Osteoblast (primary cell): Measurements from ENCODE around the gene EFR3B. TPM values are rescaled to one million over a fixed set of nuclear protein-coding genes. Genes with fewer than 3 reads are reported as not detected.
A peak's percentile ranks its signal among the peaks of the same experiment; 100 is the strongest.

Source experiments
- DNase-seq: peaks from one replicate; pipeline ENCODE4 v3.0.0; 2011; ENCODE audit warnings: low spot score, mixed read lengths; ENCODE audit not compliant: insufficient read length; ENCODE audit errors: missing footprints
- H2AFZ ChIP-seq: 2 replicates; pipeline ENCODE4 v1.6.0; 2011; ENCODE audit warnings: mild to moderate bottlenecking, low read length
- H3K27ac ChIP-seq: 2 replicates; pipeline ENCODE4 v1.5.1; 2011; ENCODE audit warnings: mild to moderate bottlenecking, low read depth, low read length, moderate library complexity
- H3K27me3 ChIP-seq: 2 replicates; pipeline ENCODE4 v1.6.0; 2012; ENCODE audit warnings: mild to moderate bottlenecking, control low read depth, inconsistent platforms, low read length, moderate library complexity; ENCODE audit not compliant: insufficient read depth
- H3K36me3 ChIP-seq: 2 replicates; pipeline ENCODE4 v1.5.1; 2011; ENCODE audit warnings: mild to moderate bottlenecking, low read length, control low read depth, moderate library complexity; ENCODE audit not compliant: insufficient read depth
- H3K4me1 ChIP-seq: 2 replicates; pipeline ENCODE4 v1.5.1; 2011; ENCODE audit warnings: mild to moderate bottlenecking, low read length, control low read depth, moderate library complexity; ENCODE audit not compliant: insufficient read depth
- H3K4me2 ChIP-seq: 2 replicates; pipeline ENCODE4 v1.6.0; 2011; ENCODE audit warnings: mild to moderate bottlenecking, low read length; ENCODE audit not compliant: insufficient read depth
- H3K4me3 ChIP-seq: fragments of 200-600 bp; sonication (generic); 3 replicates; pipeline ENCODE4 v1.5.1; 2012; ENCODE audit warnings: mild to moderate bottlenecking, low read length, inconsistent platforms; ENCODE audit not compliant: insufficient read depth
- H3K79me2 ChIP-seq: 2 replicates; pipeline ENCODE4 v1.6.0; 2012; ENCODE audit warnings: mild to moderate bottlenecking, low read length, control low read depth, inconsistent platforms; ENCODE audit not compliant: insufficient read depth
- H3K9me3 ChIP-seq: 2 replicates; pipeline ENCODE4 v1.5.1; 2011; ENCODE audit warnings: low read depth, low read length, control low read depth
- H4K20me1 ChIP-seq: 2 replicates; pipeline ENCODE4 v1.6.0; 2012; ENCODE audit warnings: mild to moderate bottlenecking, low read length, control low read depth; ENCODE audit not compliant: insufficient read depth
- total RNA-seq: library from RNA; depleted of rRNA; stranded (reverse); fragments of >200 nt; gene quantifications from 2 replicates; pipeline ENCODE4 v1.2.3, GENCODE V29; 2012
- TF ChIP-seq, protein P1 (sequence below): IDR thresholded peaks from 2 replicates; pipeline ENCODE4 v1.5.1; 2011; ENCODE audit warnings: mild to moderate bottlenecking, low read depth, low read length, moderate library complexity; ENCODE audit errors: extremely low read depth

EFR3B gene
- total RNA-seq, 1 donor: 0.72 TPM

DNA sequence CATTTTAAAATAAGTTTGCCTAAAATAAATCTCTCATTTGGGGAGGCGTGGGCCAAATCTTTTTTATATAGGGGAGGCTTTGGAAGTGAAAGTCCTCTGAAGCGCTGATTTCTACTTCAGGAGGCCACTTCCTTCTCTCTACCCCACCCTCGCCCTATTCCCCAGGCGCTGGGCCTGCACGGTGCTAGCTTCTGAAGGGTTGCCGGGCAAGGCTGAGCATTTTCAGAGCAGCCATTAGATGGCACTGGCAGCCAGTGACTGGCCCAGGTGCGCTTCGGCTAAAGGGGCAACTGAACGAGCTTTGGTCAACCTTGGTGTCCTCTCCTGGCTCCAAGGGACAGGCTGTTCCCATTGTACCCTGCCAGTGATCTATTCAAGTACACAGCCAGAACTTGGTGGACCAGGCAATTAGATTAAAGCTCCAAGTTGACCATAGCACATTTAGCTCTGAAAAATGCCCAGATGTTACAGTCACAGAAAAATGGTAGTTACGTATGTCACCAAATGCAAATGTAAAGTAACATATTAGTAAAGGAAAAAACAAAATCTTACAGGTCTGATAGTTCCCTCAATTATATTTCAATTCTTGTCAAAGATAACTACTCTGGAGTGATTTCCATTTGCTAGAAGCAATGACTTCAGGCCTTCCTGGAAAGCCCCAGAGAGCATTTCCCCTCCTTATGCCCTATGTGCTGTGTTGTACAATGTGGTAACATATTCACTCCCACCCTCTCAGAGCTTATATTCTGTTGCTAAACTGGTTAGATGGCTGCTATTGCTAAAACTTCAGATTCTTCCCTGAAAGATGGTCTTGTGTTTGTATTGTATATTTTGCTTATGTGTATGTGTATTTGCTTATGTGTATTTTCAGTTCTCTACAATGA lies 124.4 kb downstream of the EFR3B start:
- TF ChIP-seq, protein P1, sequence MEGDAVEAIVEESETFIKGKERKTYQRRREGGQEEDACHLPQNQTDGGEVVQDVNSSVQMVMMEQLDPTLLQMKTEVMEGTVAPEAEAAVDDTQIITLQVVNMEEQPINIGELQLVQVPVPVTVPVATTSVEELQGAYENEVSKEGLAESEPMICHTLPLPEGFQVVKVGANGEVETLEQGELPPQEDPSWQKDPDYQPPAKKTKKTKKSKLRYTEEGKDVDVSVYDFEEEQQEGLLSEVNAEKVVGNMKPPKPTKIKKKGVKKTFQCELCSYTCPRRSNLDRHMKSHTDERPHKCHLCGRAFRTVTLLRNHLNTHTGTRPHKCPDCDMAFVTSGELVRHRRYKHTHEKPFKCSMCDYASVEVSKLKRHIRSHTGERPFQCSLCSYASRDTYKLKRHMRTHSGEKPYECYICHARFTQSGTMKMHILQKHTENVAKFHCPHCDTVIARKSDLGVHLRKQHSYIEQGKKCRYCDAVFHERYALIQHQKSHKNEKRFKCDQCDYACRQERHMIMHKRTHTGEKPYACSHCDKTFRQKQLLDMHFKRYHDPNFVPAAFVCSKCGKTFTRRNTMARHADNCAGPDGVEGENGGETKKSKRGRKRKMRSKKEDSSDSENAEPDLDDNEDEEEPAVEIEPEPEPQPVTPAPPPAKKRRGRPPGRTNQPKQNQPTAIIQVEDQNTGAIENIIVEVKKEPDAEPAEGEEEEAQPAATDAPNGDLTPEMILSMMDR: peak; percentile 2
- Histone ChIP-seq H2AFZ (no peak overlapping the region), H3K36me3 (no peaks in the 10 kb centered on the region), H4K20me1 (no peaks in the 10 kb centered on the region), H3K9me3 (no peaks in the 10 kb centered on the region), H3K27me3 (peaks cover 64% of the 10 kb centered on the region), H3K79me2 (no peaks in the 10 kb centered on the region), H3K27ac (no peak overlapping the region), H3K4me3 (no peak overlapping the region), H3K4me2 (no peak overlapping the region), H3K4me1 (no peaks in the 10 kb centered on the region)
- peak; percentile 48 for DNase-seq

DNA sequence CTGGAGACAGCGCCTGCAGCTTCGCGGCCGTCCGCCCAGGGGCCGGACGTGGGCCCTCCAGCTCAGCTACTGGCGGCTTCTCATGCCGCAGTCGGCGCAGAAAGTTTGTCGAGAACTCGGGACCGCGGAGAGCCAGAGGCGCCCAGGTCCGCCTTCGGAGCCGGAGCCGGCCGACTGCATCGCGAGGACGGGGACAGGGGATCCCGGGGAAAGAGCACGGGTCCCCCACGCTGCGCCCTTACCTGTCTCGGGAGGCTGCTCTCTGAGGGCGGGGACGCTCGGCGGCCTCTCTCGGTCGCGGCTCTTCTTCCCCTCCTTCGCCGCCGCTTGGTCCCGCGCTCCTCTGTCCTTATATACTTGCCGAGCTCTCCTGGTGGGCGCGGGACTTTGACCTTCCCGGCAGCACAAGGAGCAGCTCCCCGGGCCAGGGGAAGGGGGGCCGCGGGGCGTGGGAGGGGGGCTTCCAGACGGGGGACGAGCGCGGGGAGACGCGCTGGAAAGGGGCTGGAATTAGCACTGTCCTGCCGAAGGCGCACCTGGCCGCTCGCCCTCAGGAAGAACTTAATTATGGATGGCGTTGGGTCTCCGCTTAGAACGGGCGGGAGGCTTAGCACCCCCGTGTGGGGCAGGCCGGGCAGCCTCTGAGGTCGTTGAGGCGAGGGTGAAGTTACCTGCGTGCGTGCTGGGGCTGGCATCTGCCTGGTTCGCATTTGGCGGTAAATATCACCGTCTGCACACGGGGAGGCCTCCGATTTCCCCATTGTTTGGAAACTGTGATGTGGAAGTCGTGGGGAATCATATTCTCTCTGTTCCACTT lies 126.6 kb downstream of the EFR3B start, which contains the start of gene POMC:
TSS of gene POMC (minus strand) at position 325 of the 817 bp plus-strand sequence. CDS start 3,808 bp downstream, outside the sequence.
- Histone ChIP-seq H3K4me1 (no peaks in the 10 kb centered on the region), H3K36me3 (no peaks in the 10 kb centered on the region), H4K20me1 (no peaks in the 10 kb centered on the region), H3K27ac (no peak within 1 kb of the TSS), H2AFZ (peak within 1 kb of the TSS; percentile 22), H3K27me3 (peaks cover 63% of the 10 kb centered on the region), H3K9me3 (no peaks in the 10 kb centered on the region), H3K79me2 (no peaks in the 10 kb centered on the region), H3K4me2 (peak within 1 kb of the TSS; percentile 63), H3K4me3 (peak within 1 kb of the TSS; percentile 55)
- TF ChIP-seq, protein P1: no peak
- peak; percentile 89 for DNase-seq

DNA sequence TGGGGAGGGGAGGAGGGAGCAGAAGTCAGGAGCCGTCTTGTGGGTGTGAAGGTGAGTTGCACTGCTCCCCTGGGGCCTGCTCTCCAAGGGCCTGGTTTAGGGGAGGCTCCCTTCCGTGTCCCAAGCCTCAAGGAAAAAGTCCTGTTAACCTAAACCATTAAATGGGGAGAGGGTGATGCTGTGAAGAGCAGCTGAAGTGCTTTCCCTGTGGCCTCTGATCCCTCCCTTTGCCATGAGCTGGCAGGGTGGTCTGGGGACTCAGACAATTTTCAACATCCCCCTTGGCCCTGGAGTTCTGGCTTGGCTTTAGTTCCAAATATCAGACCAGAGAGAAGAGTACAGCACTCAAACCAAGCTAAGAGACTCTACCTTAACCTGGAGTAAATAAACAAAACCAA lies 127.2 kb downstream of the EFR3B start:
- Histone ChIP-seq H3K79me2 (no peaks in the 10 kb centered on the region), H3K27ac (no peak overlapping the region), H3K4me3 (no peak overlapping the region), H3K27me3 (peaks cover 64% of the 10 kb centered on the region), H4K20me1 (no peaks in the 10 kb centered on the region), H3K9me3 (no peaks in the 10 kb centered on the region), H3K4me2 (no peak overlapping the region), H2AFZ (no peak overlapping the region), H3K4me1 (no peaks in the 10 kb centered on the region), H3K36me3 (no peaks in the 10 kb centered on the region)
- TF ChIP-seq, protein P1: no peak
- peak; percentile 73 for DNase-seq
